DND-41 (cell line): ENCODE results near the gene PNLIP.

Source experiments
- EZH2 ChIP-seq: IDR thresholded peaks from 3 replicates; pipeline ENCODE4 v1.6.1; 2012; ENCODE audit warnings: borderline replicate concordance, low read depth, mild to moderate bottlenecking, moderate library complexity, low read length, inconsistent platforms; ENCODE audit not compliant: severe bottlenecking
- TF ChIP-seq, protein P1 (sequence below): IDR thresholded peaks from 2 replicates; pipeline ENCODE4 v1.5.1; 2012; ENCODE audit warnings: borderline replicate concordance, low read length, moderate library complexity, mild to moderate bottlenecking; ENCODE audit not compliant: poor library complexity, severe bottlenecking; ENCODE audit errors: extremely low read depth

DNA sequence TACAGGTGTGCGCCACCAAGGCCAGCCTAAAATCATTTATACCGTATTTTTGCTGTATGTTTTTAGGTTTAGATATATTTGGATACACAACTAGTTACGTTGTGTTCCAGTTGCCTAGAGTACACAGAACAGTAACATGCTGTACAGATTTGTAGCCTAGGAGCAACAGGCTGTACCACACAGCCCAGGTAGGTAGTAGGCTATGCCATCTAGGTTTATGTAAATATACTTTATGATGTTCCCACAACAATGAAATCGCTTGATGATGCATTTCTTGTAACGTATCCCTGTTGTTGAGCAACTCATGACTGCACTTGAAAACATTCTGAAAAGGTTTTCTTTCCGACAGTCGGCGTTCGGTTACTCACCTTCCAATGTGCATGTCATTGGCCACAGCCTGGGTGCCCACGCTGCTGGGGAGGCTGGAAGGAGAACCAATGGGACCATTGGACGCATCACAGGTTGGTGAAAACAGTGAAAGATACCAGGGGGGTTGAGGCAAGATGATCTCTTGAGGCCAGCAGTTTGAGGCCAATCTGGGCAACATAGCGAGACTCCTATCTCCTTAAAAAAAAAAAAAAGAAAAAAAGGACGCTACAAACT, 7.7 kb downstream of the PNLIP start:
- TF ChIP-seq, protein P1, sequence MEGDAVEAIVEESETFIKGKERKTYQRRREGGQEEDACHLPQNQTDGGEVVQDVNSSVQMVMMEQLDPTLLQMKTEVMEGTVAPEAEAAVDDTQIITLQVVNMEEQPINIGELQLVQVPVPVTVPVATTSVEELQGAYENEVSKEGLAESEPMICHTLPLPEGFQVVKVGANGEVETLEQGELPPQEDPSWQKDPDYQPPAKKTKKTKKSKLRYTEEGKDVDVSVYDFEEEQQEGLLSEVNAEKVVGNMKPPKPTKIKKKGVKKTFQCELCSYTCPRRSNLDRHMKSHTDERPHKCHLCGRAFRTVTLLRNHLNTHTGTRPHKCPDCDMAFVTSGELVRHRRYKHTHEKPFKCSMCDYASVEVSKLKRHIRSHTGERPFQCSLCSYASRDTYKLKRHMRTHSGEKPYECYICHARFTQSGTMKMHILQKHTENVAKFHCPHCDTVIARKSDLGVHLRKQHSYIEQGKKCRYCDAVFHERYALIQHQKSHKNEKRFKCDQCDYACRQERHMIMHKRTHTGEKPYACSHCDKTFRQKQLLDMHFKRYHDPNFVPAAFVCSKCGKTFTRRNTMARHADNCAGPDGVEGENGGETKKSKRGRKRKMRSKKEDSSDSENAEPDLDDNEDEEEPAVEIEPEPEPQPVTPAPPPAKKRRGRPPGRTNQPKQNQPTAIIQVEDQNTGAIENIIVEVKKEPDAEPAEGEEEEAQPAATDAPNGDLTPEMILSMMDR = no peak
- no peak for TF ChIP-seq EZH2
